T-helper 1 cell treated with Interleukin-12 subunit alpha and Interleukin-12 subunit beta and Interleukin-4 antibody, amounts not matched to agents 30 μg/mL and 1 μg/mL, for 36 hours (primary cell): ENCODE data around the gene GLCCI1.
A peak's percentile ranks its signal among the peaks of the same experiment; 100 is the strongest.
"Not testable (repeated sequence)": the region's sequence is repeated elsewhere in the genome, so short reads cannot be mapped to it uniquely, and the experiment has no call there.

Experiments
- H3K27ac Mint-ChIP-seq: one replicate; pipeline ENCODE4 v1.8.0; 2021; ENCODE audit warnings: mild to moderate bottlenecking, mixed read lengths
- H3K27me3 Mint-ChIP-seq: one replicate; pipeline ENCODE4 v1.8.0; 2021; ENCODE audit warnings: low read depth, mixed read lengths
- H3K36me3 Mint-ChIP-seq: one replicate; pipeline ENCODE4 v1.8.0; 2021; ENCODE audit warnings: low read depth, mixed read lengths
- H3K4me1 Mint-ChIP-seq: one replicate; pipeline ENCODE4 v1.8.0; 2021; ENCODE audit warnings: low read depth, mixed read lengths
- H3K4me3 Mint-ChIP-seq: one replicate; pipeline ENCODE4 v1.8.0; 2021; ENCODE audit warnings: mild to moderate bottlenecking, moderate library complexity, mixed read lengths
- H3K9me3 Mint-ChIP-seq: one replicate; pipeline ENCODE4 v1.8.0; 2021; ENCODE audit warnings: mixed read lengths

Gene GLCCI1

DNA sequence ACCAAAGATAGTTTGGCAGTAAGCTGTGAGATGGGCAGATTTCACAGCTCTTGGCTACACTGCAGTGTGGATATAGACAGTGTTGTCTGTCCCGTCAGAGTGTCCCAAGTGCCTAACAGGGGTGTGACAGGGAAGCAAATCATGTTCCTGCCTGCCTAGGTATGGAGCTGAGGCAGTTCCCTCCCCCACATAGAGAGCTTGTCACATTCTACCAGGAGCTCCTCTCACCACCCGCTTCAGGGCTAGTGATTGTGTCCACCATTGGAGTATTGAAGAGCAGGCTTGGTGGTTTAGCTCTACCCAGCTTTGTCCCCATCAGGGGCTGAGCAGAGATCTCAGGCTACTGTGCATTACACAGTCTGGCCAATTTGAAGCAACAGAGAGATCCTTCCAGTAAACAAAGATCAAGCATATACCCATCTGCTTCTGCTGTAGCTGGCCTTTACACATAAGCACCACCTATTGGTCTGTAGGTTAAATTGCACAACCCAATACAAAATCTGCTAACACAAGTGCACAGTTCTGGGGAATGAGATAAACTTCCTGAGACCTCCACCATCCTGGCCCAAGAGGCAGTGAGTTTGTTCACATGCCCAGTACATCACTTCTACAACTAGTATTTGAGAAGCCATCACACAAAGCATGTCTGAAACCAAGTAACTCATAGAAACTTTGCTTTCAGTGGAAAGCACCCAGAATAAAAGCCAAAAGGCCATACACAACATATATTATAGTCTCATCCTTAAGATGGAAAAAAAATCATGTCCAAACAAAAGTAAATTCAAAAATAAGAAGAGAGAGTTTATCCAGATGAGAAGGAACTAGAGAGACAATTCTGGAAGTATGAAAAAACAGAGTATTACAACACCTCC is 67.3 kb downstream of the GLCCI1 start:
- H3K9me3 Mint-ChIP-seq: peaks cover 17% of the 10 kb centered on the region
- H3K4me3 Mint-ChIP-seq: no peak overlapping the region
- H3K4me1 Mint-ChIP-seq: peaks cover 21% of the 10 kb centered on the region
- no peaks in the 10 kb centered on the region for H3K27me3 Mint-ChIP-seq
- H3K27ac Mint-ChIP-seq: no peak overlapping the region
- H3K36me3 Mint-ChIP-seq: peaks cover 36% of the 10 kb centered on the region

DNA sequence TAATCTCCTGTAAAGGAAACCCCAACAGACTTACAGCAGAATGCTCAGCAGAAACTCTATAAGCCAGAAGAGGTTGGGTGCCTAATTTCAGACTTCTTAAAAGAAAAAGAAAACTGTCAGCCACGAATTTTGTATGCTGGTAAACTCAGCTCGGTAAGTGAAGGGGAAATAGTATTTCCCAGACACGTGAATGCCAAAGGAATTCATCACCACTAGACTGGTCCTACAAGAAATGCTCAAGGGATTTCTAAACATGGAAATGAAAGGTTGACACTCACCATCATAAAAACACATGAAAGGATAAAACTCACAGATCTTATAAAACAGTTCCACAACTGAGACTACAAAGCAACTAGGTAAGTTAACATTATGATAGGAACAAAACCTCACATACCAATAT is 68.6 kb downstream of the GLCCI1 start:
- Mint-ChIP-seq H3K9me3 (peaks cover 17% of the 10 kb centered on the region), H3K4me1 (peaks cover 28% of the 10 kb centered on the region), H3K27ac (no peak overlapping the region), H3K27me3 (no peaks in the 10 kb centered on the region), H3K36me3 (peaks cover 39% of the 10 kb centered on the region), H3K4me3 (no peak overlapping the region)

DNA sequence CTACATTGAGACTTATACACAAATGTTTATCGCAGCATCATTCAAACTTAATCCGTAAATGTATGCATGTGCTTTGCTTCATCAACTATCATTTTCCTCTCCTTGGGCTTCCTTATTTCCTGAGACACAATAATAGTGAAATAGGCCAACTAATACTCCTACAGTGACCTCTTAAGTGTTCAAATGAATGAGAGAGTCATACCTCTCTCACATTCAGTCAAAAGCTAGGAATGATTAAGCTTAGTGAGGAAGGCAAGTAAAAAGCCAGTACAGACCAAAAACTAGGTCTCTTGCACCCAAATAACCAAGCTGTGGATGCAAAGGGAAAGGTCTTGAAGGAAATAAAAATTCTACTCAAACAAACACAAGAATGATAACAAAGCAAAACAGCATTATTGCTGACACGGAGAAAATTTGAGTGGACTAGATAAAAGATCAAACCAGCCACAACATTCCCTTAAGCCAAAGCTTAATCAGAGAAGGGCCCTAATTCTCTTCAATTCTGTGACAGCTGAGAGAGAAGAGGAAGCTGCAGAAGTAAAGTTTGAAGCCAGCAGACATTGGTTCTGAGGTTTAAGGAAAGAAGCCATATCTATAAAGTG is 72.3 kb downstream of the GLCCI1 start:
- H3K27me3 Mint-ChIP-seq: no peaks in the 10 kb centered on the region
- H3K36me3 Mint-ChIP-seq: peaks cover 67% of the 10 kb centered on the region
- no peak overlapping the region for H3K4me3 Mint-ChIP-seq
- peaks cover 50% of the 10 kb centered on the region for H3K4me1 Mint-ChIP-seq
- H3K9me3 Mint-ChIP-seq: peaks cover 19% of the 10 kb centered on the region
- peak overlapping the region; percentile 44 for H3K27ac Mint-ChIP-seq

DNA sequence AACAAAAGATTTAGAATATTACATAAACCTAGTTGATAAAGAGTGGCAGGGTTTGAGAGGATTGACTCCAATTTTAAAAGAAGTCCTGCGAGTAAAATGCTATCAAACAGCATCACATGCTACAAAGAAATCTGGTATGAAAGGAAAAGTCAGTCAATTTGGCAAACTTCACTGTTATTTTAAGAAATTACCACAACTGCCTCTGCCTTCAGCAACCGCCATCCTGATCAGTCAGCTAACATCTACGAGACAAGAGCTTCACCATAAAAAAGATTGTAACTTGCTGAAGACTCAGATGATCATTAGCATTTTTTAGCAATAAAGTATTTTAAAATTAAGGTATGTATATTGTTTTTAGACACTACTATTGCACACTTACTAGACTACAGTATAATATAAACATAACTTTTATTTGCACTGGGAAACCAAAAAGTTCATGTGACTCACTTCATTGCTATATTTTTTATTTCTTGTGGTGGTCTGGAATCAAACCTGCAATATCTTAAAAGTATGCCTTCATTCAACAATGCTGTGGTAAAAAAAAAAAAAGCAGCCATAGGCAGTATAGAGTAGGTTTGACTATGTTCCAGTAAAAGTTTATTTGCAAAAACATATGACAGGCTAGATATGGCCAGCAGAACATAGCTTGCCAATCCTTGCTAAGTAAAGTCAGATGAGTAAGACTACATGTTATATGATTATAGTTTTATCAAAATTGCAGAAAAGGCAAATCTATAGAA is 74.4 kb downstream of the GLCCI1 start:
- Mint-ChIP-seq H3K27ac (peak overlapping the region; percentile 7), H3K27me3 (no peaks in the 10 kb centered on the region), H3K36me3 (peaks cover 57% of the 10 kb centered on the region), H3K4me3 (no peak overlapping the region), H3K9me3 (peaks cover 5% of the 10 kb centered on the region), H3K4me1 (peaks cover 57% of the 10 kb centered on the region)

DNA sequence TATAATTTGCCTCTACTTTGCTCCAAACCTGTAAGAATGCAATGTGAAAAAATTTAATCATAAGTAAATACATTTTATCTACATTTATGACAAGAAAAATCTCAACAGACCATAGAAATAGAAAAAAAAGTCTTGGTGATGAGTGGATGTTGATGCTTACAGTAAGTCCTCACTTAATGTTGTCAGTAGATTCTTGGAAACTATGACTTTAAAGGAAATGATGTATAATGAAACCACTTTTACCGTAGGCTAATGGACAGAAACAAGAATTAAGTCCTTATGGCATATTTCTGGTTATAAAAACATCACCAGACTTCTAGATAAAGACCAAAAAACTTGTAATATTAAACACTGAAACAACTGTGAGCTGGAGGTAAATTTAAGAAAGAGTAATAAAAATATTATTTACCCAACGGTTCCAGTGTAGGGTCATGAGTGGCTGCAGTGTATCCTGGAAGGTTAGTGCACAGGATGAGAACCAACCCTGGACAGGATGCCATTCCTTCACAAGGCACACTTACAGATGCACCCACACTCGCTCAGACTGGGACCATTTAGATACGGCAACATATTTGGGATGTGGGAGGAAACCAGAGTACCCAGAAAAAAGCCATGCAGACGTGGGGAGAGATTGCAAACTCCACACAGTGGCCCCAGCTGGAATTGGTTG is 76.3 kb downstream of the GLCCI1 start:
- peak overlapping the region; percentile 30 for H3K4me3 Mint-ChIP-seq
- H3K4me1 Mint-ChIP-seq: peaks cover 59% of the 10 kb centered on the region

DNA sequence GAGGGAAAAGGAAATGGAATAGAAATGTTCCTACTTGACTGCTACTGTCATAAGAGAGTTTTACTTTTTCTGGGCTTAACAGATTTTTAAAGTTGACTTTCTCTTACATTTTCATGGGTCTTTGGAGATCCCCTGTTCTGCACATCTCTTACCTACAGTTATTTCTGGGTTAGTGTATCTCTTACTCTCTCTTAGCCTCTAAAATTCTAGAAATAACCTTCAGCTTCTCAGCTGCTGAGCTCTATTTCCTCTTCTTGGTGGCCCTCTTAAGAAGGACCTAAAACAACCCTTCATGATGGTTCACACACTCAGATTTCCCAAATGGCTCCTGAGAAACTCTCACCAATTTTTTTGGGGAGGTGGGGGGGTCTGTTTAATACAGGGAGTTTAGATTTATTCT is 79.5 kb downstream of the GLCCI1 start:
- peaks cover 40% of the 10 kb centered on the region for H3K36me3 Mint-ChIP-seq
- not testable (repeated sequence) for H3K27ac Mint-ChIP-seq, H3K9me3 Mint-ChIP-seq, H3K27me3 Mint-ChIP-seq, H3K4me3 Mint-ChIP-seq
- H3K4me1 Mint-ChIP-seq: peaks cover 48% of the 10 kb centered on the region

More for the DNA sequence above, 76.3 kb downstream of the GLCCI1 start:
- Mint-ChIP-seq H3K9me3 (peaks cover 5% of the 10 kb centered on the region), H3K27ac (peak overlapping the region; percentile 77), H3K27me3 (no peaks in the 10 kb centered on the region), H3K36me3 (peaks cover 53% of the 10 kb centered on the region)

DNA sequence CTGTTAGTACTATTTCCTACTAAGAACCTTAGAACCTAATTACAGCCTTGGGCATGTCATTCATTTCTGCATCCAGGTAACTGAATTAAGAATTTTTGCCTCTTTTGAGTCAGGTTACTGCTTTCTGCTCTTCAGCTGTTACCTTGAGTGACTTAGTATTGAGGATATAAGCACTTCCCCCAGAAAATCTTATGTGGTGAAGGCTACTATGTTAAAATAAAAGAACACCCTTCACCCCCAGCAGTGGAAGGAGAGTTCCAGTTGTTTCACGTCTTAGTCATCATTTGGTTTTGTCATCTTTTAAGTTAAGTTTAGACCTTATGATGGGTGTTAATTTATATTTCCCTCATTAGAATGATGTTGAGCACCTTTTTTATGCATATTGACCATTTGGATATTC is 82.8 kb downstream of the GLCCI1 start:
- Mint-ChIP-seq H3K36me3 (peaks cover 18% of the 10 kb centered on the region), H3K27ac (no peak overlapping the region), H3K4me3 (no peak overlapping the region), H3K4me1 (peaks cover 19% of the 10 kb centered on the region), H3K27me3 (no peaks in the 10 kb centered on the region), H3K9me3 (no peaks in the 10 kb centered on the region)

DNA sequence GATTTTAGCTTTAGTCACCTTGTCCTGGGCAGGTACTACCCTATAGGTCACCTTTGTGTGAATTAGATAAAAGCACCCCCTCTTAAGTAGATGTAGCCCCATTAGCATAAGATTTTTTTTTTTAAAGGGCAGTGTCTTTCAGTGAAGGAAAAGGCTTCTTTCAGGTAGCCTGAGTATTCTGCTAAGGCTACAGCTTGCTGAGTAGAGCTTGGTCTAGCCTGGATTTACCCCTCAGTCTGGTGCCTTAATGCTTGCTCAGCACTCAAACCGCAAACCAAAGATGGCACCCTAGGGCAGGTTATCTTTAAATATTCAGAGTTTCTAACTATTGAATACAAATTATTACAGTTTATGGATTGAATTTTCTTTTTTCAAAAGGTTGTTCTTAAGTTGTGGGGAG is 83.4 kb downstream of the GLCCI1 start:
- peaks cover 18% of the 10 kb centered on the region for H3K36me3 Mint-ChIP-seq
- H3K27me3 Mint-ChIP-seq: no peaks in the 10 kb centered on the region
- H3K9me3 Mint-ChIP-seq: no peaks in the 10 kb centered on the region
- H3K4me3 Mint-ChIP-seq: no peak overlapping the region
- H3K27ac Mint-ChIP-seq: no peak overlapping the region
- H3K4me1 Mint-ChIP-seq: peaks cover 17% of the 10 kb centered on the region

DNA sequence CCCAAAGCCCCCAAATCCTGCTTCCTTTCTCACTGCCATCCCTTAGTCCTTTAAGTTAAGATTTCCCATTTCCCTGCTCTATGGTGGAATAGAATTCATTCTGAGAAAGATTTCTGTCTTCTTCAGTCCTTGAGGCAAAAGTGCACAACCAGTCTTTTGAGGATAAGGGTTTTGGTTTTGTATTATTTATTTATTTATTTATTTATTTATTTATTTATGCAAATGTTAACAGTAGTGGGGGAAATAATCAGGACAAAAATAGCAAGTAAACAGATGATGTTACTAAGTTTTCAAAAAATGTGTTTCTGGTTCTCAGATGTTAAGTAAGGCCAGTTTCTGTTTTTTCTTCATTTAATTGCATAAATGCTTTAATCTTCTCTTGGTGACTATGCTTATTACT is 84.2 kb downstream of the GLCCI1 start:
- Mint-ChIP-seq H3K4me3 (no peak overlapping the region), H3K36me3 (peaks cover 22% of the 10 kb centered on the region), H3K27me3 (no peaks in the 10 kb centered on the region), H3K9me3 (no peaks in the 10 kb centered on the region), H3K27ac (no peak overlapping the region), H3K4me1 (peaks cover 14% of the 10 kb centered on the region)

DNA sequence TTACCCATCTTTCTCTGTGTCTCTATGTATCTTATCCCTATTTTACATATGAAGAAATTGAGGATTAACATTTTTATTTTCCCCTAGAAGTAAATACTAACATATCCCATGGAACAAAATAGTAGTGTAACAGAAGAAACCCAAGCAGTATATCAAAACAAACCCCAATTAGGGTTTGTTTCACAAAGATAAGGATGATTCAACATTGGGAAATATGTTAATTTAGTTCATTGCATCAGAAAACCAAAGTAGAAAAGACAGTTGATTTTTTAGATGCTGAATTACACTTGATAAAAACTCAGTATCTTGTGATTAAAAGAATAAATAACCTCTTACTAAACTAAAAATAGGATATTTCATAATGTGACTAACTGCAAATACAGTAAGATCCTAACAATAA is 87.8 kb downstream of the GLCCI1 start:
- H3K4me3 Mint-ChIP-seq: no peak overlapping the region
- peaks cover 4% of the 10 kb centered on the region for H3K4me1 Mint-ChIP-seq
- H3K36me3 Mint-ChIP-seq: peaks cover 14% of the 10 kb centered on the region
- no peaks in the 10 kb centered on the region for H3K9me3 Mint-ChIP-seq
- H3K27ac Mint-ChIP-seq: no peak overlapping the region
- no peaks in the 10 kb centered on the region for H3K27me3 Mint-ChIP-seq

DNA sequence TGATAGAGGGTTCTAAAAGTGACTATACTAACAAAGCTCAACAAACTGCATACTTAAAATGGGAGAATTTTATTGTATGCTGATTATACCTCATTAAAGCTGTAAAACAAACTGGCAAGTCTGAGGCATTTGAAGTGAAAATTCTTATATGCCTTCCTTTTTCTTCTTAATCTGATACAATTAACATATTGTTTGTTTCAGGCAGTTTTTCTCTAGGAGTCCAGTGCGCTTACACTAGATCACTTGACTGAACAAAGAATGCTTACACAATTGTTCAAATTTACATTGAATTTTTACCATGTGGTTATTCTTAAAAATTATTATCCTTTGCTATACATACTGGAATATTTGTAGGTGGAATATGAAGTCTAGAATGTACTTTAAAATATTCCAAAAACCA is 89.0 kb downstream of the GLCCI1 start:
- Mint-ChIP-seq H3K36me3 (peaks cover 20% of the 10 kb centered on the region), H3K27ac (no peak overlapping the region), H3K4me3 (no peak overlapping the region), H3K4me1 (no peaks in the 10 kb centered on the region), H3K9me3 (peaks cover 2% of the 10 kb centered on the region), H3K27me3 (no peaks in the 10 kb centered on the region)

DNA sequence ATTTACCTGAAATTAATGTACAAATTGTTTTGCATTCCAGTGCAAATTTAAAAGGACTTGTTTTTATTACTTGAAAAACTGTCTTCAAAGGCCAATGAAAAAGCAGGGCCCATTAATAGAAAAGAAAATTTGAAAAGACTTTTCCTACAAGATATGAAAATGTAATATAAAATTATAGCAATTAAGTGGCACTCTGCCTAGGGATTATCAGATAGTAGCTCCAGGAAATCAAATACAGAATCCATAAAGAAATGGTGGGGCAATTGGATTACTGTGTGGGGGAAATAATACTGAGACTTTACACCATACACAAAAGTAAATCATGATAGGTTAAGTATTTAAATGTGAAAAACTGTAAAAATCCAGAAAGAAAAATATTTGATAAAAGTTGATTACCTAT is 89.7 kb downstream of the GLCCI1 start:
- no peaks in the 10 kb centered on the region for H3K27me3 Mint-ChIP-seq
- peaks cover 28% of the 10 kb centered on the region for H3K36me3 Mint-ChIP-seq
- no peak overlapping the region for H3K27ac Mint-ChIP-seq
- peaks cover 6% of the 10 kb centered on the region for H3K9me3 Mint-ChIP-seq
- H3K4me1 Mint-ChIP-seq: no peaks in the 10 kb centered on the region
- no peak overlapping the region for H3K4me3 Mint-ChIP-seq

DNA sequence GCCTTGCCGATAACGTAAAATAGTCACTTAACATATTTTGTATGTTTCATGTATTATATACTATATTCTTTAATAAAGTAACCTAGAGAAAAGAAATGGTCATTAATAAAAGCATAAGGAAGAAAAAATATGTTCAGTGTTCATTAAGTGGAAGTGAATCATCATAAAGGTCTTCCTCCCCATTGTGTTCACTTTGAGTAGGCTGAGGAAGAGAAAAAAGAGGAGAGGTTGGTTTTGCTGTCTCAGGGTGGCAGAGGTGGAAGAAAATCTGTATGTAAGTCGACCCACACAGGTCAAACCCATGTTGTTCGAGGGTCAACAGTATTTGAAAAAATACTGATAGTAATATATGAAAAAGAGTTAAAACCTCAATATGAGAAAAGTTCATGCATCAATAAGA is 90.3 kb downstream of the GLCCI1 start:
- Mint-ChIP-seq H3K4me3 (no peak overlapping the region), H3K4me1 (peaks cover 2% of the 10 kb centered on the region), H3K9me3 (peaks cover 11% of the 10 kb centered on the region), H3K36me3 (peaks cover 33% of the 10 kb centered on the region), H3K27ac (no peak overlapping the region), H3K27me3 (no peaks in the 10 kb centered on the region)

DNA sequence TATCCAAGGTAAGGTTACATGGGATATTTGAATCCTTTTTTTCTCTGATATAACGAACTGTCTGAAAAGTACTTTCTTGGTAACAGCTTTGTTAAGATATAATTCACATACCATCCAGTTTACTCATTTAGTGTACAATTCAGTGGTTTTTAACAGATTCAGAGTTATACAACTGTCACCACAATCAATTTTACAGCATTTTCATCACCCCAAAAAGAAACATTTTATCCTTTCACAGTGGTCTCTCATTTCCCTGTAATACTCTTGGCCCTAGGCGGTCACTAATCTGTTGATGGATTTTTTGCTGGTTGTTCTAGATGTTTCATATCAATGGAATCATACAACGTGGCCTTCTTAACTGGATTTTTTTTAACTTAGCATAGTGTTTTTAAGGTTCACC is 91.6 kb downstream of the GLCCI1 start:
- H3K9me3 Mint-ChIP-seq: peaks cover 20% of the 10 kb centered on the region
- peaks cover 42% of the 10 kb centered on the region for H3K36me3 Mint-ChIP-seq
- H3K4me3 Mint-ChIP-seq: no peak overlapping the region
- no peak overlapping the region for H3K27ac Mint-ChIP-seq
- no peaks in the 10 kb centered on the region for H3K27me3 Mint-ChIP-seq
- peaks cover 2% of the 10 kb centered on the region for H3K4me1 Mint-ChIP-seq
